Activated B cell treated with CpG ODN at 0.5 μM for 24 hours (primary cell): ENCODE measurements around the gene EFCAB7. TPM values are rescaled to one million over a fixed set of nuclear protein-coding genes. Genes with fewer than 3 reads are reported as not detected.

Experiments used
- ATAC-seq: fragments of 200-7000 bp; cut with Tn5 transposase; one replicate; pipeline ENCODE4 v1.10.0; 2021; ENCODE audit warnings: low read depth, mild to moderate bottlenecking, moderate library complexity
- CTCF ChIA-PET: fragments of 350-600 bp; sonication (Branson Sonifier 250); formaldehyde crosslinking; loops from one replicate; lab custom pipeline; 2021; ENCODE audit warnings: antibody characterized with exemption; lab: Charles Lee
- POLR2A ChIA-PET: fragments of 350-600 bp; sonication (Branson Sonifier 250); formaldehyde crosslinking; loops from one replicate; lab custom pipeline; 2021; ENCODE audit warnings: antibody characterized with exemption; lab: Charles Lee
- DNase-seq: peaks from one replicate; pipeline ENCODE4 v3.0.0; 2022
- H3K27ac Mint-ChIP-seq: one replicate; pipeline ENCODE4 v1.8.0; 2020; ENCODE audit warnings: mixed read lengths
- H3K27me3 Mint-ChIP-seq: one replicate; pipeline ENCODE4 v1.8.0; 2021; ENCODE audit warnings: mixed read lengths
- H3K36me3 Mint-ChIP-seq: one replicate; pipeline ENCODE4 v1.8.0; 2021; ENCODE audit warnings: low read depth, mixed read lengths
- H3K4me1 Mint-ChIP-seq: one replicate; pipeline ENCODE4 v1.8.0; 2021; ENCODE audit warnings: mixed read lengths
- H3K4me3 Mint-ChIP-seq: one replicate; pipeline ENCODE4 v1.8.0; 2020; ENCODE audit warnings: mild to moderate bottlenecking, mixed read lengths
- H3K9me3 Mint-ChIP-seq: one replicate; pipeline ENCODE4 v1.8.0; 2020; ENCODE audit warnings: mixed read lengths
- CTCF ChIP-seq: fragments of 200-600 bp; IDR thresholded peaks from one replicate; pipeline ENCODE4 v1.8.0; 2022; ENCODE audit warnings: antibody characterized with exemption, mild to moderate bottlenecking
- intact Hi-C: fragments of 100-400 bp; cut with micrococcal nuclease; formaldehyde crosslinking; loops from one replicate; pipeline ENCODE4 v1.15.1; 2024
- total RNA-seq: library from RNA; stranded (reverse); gene quantifications from 2 replicates; pipeline ENCODE4 v1.2.3, GENCODE V29; 2022

Gene EFCAB7
- total RNA-seq, 1 donor from 2014 or later = 7.5 TPM

GRCh38 chr1:63545780-63546179, 22.5 kb downstream of the EFCAB7 start:
- Mint-ChIP-seq H3K4me3 (no peak overlapping the region), H3K9me3 (no peaks in the 10 kb centered on the region), H3K36me3 (peaks cover 14% of the 10 kb centered on the region), H3K4me1 (no peaks in the 10 kb centered on the region), H3K27me3 (no peaks in the 10 kb centered on the region), H3K27ac (no peak overlapping the region)
- DNase-seq = no peak
- no peak for ATAC-seq
- ChIA-PET CTCF (no interaction called here), POLR2A (no interaction called here)
- TF ChIP-seq CTCF = no peak
- intact Hi-C loops = no loop called here

- ATAC-seq (no peak), DNase-seq (no peak)
- POLR2A ChIA-PET = no interaction called here
- Mint-ChIP-seq H3K27me3 (no peaks in the 10 kb centered on the region), H3K4me1 (no peaks in the 10 kb centered on the region), H3K9me3 (no peaks in the 10 kb centered on the region), H3K27ac (no peak overlapping the region), H3K4me3 (no peak overlapping the region), H3K36me3 (peaks cover 12% of the 10 kb centered on the region)
- CTCF ChIA-PET = no interaction called here
- intact Hi-C loops = no loop called here
- TF ChIP-seq CTCF = no peak
These were observed 24.4 kb downstream of the EFCAB7 start for GRCh38 chr1:63547621-63548294.

GRCh38 chr1:63548303-63548702, 25.0 kb downstream of the EFCAB7 start:
- ChIA-PET CTCF (no interaction called here), POLR2A (no interaction called here)
- ATAC-seq = no peak
- Mint-ChIP-seq H3K4me3 (no peak overlapping the region), H3K36me3 (peaks cover 12% of the 10 kb centered on the region), H3K27ac (no peak overlapping the region), H3K9me3 (no peaks in the 10 kb centered on the region), H3K4me1 (no peaks in the 10 kb centered on the region), H3K27me3 (no peaks in the 10 kb centered on the region)
- no peak for TF ChIP-seq CTCF
- intact Hi-C loops = no loop called here
- DNase-seq = no peak

GRCh38 chr1:63548877-63549276, 25.6 kb downstream of the EFCAB7 start:
- intact Hi-C loops = no loop called here
- H3K27me3 Mint-ChIP-seq = no peaks in the 10 kb centered on the region
- ChIA-PET POLR2A (no interaction called here), CTCF (no interaction called here)
- H3K36me3 Mint-ChIP-seq = peaks cover 13% of the 10 kb centered on the region
- H3K27ac Mint-ChIP-seq = no peak overlapping the region
- H3K4me3 Mint-ChIP-seq = no peak overlapping the region
- ATAC-seq = no peak
- no peak for DNase-seq
- H3K9me3 Mint-ChIP-seq = no peaks in the 10 kb centered on the region
- TF ChIP-seq CTCF = no peak
- H3K4me1 Mint-ChIP-seq = no peaks in the 10 kb centered on the region

GRCh38 chr1:63555480-63555879, 32.2 kb downstream of the EFCAB7 start:
- ATAC-seq (no peak), DNase-seq (no peak)
- POLR2A ChIA-PET = no interaction called here
- H3K36me3 Mint-ChIP-seq = peaks cover 10% of the 10 kb centered on the region
- TF ChIP-seq CTCF = no peak
- H3K9me3 Mint-ChIP-seq = no peaks in the 10 kb centered on the region
- H3K4me3 Mint-ChIP-seq = no peak overlapping the region
- no peaks in the 10 kb centered on the region for H3K4me1 Mint-ChIP-seq
- H3K27ac Mint-ChIP-seq = no peak overlapping the region
- CTCF ChIA-PET = no interaction called here
- no peaks in the 10 kb centered on the region for H3K27me3 Mint-ChIP-seq
- intact Hi-C loops = no loop called here
